NCI-H1105 treated with DMSO at 0.1 percent for 48 hours (cell line): ENCODE measurements around the gene TPO.
"Not testable (repeated sequence)": the region's sequence is repeated elsewhere in the genome, so short reads cannot be mapped to it uniquely, and the experiment has no call there.

Experiments used
- DNase-seq: peaks from one replicate; lab custom pipeline; 2025; lab: John Stamatoyannopoulos, UW

TPO gene

DNA sequence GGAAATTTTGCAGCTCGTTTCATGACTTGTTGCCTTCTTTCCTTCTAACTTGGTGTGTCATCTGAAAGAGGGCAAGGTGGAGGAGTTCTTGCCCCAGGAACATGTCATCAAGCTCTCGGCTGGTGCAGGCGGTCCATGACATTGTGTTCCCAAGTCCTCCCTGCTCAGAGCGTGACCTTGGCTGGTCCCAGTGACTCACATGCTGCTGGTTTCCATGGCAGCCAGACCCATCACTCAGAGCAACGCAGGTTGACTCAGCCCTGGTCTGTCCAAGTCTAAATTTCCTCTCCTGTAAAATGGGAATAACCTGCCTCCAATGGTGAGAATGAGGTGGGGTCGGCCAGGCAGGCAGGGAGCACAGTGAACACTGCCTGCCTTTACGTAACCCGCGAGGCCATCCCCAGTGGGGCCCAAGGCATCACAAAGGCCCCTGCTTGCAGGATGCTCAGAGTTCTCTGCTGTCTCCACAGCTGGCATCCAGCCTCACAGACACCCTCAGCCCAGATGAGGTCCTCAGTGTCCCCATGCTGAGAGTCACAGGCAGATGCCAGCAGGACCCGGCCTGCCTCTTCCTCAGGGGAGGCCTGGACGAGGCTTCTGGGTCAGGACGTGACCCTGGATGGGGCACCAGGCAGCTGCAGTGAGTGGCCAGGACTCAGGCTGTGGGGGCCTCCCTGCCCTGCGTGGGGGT is 143.7 kb downstream of the TPO start:
- DNase-seq = no peak

DNA sequence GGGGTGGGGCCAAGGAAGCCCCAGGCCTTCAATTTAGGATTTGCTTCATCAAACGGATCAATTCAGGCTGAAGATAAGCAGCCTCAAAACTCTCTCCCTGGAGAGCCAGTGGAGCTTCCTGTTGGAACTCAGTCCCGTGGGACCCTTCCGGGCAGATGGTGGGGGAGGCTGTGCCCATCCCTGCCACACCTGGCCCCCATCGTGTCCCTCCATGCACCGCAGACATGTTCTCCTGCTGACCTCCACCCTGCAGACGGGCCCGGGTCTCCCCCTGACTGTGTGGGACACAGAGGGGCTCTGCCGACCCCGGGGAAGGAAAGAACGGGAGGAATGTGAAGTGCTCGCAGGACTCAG is 144.2 kb downstream of the TPO start:
- no peak for DNase-seq

DNA sequence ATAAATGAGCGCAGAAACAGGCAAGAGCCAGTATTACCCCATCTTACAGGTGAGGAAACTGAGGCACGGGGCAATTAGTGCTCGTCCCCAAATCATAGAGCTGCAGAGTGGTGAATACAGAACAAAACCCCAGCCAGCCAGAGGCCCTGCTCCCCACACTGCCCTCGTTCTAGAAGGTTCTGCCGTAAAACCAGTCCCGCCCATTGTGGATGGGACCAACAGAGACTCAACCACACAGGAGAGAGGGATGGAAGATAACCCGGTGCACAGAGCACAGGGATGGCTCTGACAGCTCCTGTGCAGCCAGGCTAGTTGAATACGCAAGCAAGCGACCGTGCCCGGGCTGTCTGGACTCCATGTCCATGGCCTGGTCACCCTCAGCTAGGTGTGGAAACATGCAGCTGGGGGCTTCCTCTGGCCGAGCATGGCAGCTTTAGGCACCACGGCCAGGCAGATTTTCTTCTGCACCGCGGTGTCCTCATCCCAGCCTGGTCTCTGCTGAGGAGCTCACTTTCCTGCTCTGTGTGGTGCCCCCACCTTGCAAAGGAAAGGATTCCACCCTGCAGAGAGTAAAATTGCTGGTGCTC is 146.4 kb downstream of the TPO start:
- no peak for DNase-seq

- DNase-seq = no peak
Observed at GRCh38 chr2:1561259-1561658, 148.0 kb downstream of the TPO start.

GRCh38 chr2:1561811-1562421 is 148.7 kb downstream of the TPO start:
- no peak for DNase-seq

DNA sequence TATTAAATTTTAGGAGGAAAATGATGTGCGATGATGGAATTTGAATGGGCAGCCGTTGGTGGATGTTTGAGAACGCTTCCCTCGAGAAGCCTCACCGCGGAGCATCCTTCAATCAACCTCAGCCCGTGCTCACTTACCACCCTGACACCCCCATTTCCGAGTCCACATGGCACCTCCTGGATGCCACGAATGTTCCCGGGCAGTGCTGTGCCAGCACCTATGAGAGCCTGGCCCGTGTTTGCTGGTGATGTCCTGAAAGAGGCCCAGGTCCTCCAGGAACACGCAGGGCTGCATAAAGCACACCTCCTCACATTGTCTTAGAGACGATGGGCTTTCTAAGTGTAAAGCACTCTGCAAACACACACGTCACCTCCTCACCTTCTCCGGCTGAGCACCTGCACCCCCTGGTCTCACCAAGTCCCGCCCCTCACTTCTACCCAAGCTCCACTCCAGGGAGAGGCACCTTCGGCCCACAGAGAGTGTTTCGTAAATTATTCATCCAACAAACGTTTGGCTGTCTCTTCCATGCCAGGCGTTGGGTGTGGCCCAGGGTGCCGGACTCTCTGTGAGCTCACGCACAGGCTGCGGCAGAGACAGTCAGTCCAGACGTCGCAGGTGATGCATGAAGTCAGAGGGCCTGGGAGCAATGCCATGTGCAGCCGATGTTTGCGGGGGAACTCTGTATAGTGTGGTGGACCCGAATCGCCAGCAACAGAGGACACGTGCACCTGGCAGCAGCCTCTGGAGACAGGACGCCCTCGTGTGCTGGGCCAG is 150.0 kb downstream of the TPO start:
- DNase-seq = no peak

GRCh38 chr2:1563943-1564891 is 151.0 kb downstream of the TPO start:
- no peak for DNase-seq

DNA sequence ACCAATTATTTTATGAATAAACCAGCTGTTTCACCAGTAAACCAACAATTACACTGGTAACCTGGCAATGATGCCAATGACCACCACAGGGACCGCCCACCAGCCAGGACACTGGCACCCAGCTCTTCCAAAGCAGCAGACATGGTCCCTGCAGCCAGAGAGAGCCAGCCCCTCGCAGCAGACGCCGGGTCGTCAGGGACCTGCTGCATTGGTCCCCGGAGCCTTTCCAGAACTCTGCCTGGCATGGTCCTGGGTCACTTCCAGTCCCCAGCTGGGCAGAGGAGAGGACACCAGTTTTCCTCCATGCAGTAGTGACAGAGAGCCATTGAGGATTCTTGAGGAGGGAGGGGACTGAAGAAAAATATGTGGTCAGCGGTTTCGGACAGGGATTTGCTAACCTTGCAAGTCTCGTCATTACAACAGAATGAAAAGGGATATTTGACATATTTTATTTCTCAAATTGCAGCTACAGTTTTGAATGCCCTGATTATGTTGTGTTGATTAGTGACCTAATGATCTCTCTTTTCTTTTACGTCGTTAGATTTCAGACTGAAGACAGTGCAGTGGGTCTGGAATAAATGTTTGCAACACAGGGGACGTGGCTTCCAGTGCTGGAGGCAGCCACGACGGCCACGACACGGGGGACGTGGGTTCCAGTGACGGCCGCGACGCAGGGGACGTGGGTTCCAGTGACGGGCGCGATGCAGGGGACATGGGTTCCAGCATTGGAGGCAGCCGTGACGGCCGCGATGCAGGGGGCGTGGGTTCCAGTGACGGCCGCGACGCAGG is 154.5 kb downstream of the TPO start:
- no peak for DNase-seq

GRCh38 chr2:1568345-1568668 is 155.0 kb downstream of the TPO start:
- DNase-seq = not testable (repeated sequence)

GRCh38 chr2:1569879-1570450 is 156.7 kb downstream of the TPO start:
- no peak for DNase-seq

DNA sequence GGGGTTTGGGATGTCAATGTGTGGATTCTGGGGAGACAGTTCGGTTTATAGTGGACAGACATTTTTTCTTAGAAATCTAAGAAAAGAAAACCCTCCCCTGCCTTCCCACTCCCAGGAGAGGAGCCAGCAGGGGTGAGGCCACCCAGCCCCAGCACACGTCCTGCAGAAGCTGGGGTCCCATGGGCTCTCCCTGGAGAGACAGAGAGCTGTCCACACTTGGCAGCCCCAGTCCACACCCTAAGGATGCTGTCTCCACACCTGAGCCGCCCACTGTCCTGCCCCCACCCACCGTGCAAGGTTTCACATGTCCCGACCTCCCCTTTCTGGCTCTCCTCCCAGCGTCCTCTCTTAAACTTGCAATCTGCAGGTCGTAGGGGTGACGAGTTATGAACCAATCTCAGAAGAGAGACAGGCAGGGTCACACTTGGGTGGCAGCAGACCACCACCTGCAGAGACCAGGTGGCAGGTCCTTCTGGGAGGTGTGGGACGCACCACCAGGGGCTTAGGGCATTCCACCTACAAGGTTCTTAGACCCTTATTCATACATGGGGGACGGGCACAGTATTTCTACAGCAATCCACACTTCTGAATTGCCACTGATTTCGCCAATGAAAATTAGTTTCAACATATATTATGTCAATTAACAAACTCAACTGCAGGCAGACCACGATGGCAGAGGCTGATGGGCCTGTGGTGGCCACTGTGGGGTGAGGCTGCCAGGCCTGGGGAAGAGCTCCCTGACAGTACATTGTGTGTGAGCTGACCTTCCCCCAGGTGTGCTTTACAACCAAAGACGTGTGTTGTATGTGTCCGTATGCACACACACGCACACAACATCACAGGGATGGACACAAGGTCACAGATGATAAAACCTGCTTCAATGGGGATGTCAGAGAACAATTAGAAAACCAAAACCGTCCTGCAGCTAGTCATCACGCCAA is 158.5 kb downstream of the TPO start:
- no peak for DNase-seq

- DNase-seq = no peak
Observed at GRCh38 chr2:1572638-1573037, 159.4 kb downstream of the TPO start.

DNA sequence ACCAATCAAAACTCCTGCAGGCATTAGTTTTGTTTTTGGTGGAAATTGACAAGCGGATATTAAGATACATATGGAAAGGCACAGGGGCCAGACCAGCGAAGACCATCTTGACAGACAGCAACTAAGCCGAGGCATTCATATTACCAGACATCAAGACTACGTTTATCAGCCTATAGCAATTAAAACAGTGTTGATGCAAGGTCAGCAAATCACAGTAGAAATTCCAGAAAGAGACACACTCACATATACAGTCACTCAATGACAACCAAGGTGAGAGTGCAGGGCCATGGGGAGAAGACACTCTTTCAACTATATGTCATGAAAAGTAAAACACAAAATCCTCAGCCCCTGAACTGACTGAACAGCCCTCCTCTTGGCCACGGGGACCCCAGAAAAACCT is 164.6 kb downstream of the TPO start:
- DNase-seq = no peak

DNA sequence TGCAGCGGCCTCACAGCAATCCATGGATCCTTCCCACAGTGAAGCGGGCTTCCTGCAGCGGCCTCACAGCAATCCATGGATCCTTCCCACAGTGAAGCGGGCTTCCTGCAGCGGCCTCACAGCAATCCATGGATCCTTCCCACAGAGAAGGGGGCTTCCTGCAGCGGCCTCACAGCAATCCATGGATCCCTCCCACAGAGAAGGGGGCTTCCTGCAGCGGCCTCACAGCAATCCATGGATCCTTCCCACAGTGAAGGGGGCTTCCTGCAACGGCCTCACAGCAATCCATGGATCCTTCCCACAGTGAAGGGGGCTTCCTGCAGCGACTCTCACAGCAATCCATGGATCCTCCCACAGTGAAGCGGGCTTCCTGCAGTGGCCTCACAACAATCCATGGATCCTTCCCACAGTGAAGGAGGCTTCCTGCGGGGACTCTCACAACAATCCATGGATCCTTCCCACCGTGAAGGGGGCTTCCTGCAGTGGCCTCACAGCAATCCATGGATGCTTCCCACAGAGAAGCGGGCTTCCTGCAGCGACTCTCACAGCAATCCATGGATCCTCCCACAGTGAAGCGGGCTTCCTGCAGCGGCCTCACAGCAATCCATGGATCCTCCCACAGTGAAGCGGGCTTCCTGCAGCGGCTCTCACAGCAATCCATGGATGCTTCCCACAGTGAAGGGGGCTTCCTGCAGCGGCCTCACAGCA is 168.1 kb downstream of the TPO start:
- not testable (repeated sequence) for DNase-seq

- DNase-seq = no peak
Observed at GRCh38 chr2:1581965-1582625, 168.8 kb downstream of the TPO start.

DNA sequence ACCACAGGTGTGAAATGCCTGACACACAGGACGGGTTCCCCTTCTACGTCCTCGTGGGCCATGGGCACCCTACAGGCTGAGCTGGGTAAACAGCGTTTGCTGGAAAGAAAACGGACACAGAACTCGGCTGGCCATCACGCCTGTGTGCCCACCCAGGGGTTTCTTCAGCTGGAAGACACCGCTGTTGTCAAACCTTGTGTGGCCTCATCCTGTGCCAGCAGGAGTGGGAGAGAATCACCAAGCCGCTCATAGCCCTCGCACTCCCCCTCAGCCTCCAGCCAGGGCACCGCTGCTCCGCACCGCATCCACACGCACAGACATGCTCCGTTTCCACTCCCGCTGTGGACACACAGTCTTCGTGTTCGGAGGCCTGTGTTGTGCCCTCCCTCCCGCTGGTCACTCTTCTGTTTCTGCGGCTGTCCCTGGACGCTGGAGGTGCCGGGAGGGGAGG is 169.7 kb downstream of the TPO start:
- no peak for DNase-seq

DNA sequence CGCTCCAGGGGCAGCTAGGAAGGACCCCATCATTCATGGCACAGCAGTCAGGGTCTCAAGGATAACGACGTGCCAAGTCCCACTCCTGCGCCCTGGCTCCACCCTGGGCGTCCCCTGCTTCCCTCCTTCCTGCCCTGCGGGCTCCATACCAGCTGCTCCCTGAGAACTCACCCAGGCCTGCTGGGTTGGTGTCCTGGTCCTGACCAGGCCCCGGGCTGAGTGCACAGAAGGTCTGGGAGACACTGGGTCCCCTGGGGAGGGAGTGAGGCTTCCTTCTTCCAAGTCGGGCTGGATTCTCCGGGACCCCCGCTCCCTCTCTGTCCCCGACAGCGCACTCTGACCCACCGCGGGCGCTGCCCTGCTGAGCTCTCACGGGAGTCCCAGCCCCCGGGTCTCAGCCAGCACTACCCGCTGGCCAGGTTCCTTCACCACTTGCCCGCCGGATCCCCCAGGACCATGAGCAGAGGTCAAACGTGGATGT is 170.8 kb downstream of the TPO start:
- no peak for DNase-seq
